HG02973 (cell line): ENCODE measurements around the gene COP1.
"Not testable (repeated sequence)": the region's sequence is repeated elsewhere in the genome, so short reads cannot be mapped to it uniquely, and the experiment has no call there.

Source experiments
- ATAC-seq: cut with Tn5 transposase; IDR thresholded peaks from one replicate; pipeline ENCODE4 v1.9.1; 2021; ENCODE audit warnings: moderate library complexity; ENCODE audit not compliant: unreplicated experiment

The COP1 gene

DNA sequence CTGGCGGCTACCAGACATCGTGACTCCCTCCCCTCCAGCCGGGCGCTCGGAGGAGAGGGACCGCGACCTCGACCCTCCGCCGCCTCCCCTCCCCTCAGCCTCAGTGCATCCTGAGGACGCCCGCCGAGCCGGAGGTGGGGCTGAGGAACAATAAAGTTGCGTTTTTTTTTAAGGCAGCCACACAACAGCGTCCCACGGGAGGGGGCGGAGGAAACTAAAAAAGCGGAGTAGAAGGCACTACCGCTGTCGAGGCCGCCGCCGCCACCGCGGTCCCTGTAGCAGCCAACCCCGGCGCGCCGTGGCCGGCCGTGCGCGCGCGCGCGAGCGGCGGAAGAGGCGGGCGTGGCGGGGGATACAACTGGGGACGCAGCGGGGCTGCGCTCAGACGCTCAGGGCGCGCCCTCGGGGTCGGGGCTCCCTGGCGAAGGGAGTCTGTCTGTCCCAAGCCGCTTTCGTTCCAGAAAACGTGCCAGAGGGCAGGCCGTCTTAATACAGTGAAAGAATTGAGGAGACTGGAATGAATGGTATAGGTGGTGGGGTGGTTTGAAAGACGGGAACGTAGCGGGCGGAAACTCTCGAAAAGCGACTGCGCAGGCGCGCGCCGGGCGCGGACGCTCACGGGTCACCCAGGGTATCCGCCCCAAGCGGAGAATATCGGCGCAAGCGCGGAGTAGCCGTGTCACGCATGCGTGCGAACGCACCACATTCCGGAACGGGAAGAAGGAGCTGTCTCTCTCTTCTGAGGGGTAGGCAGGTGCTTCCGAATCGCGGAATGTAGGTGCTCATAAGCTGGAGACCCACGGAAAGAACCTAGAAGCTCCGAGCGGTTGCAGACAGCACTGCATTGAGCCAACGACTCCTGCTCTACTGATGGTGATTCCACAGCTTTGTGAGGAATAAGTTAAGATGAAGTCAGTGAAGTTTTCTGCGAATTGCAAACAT, at the start of gene COP1:
Gene COP1, minus strand, starts transcription at position 326 of the 942 bp plus-strand sequence. Its CDS starts 308 bp downstream, at position 18.
- ATAC-seq, result peak; percentile 78

DNA sequence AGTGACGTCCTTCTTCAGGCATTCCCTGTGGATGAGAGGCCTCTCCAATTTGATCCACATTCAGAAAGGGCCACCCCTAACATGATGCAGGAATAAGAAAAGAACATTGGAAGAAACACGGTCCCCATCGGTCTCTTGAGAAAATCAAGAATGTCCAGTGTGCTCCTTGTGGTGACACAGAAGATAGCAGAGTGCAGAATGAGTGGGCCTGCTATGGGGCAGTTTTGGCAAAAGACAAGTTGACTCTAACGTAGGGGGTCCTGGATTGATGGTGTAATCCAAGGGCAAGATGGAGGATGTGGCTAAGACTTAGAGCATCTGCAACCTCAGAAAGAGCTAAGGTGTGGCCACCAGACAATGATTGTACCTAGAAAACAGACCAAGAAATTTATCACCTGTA, 45.1 kb upstream of the COP1 start:
- no peak for ATAC-seq

DNA sequence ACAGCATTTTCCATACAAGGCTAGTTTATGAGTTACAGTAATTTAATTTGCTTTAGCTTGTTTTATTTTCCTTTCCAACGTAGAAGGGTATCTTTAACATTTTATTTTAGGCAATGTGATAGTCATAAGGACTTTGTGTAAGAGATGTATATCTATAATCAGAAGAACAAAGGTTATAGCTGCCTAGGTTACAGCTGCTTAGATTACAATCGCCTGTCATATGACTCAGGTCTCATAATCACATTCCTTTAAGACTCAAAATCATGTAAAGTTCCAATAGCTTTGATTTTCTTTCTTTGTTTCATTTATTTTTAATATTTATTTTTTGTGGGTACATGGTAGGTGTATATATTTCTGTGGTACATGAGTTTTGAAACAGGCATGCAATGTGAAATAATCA, 37.8 kb upstream of the COP1 start:
- no peak for ATAC-seq

DNA sequence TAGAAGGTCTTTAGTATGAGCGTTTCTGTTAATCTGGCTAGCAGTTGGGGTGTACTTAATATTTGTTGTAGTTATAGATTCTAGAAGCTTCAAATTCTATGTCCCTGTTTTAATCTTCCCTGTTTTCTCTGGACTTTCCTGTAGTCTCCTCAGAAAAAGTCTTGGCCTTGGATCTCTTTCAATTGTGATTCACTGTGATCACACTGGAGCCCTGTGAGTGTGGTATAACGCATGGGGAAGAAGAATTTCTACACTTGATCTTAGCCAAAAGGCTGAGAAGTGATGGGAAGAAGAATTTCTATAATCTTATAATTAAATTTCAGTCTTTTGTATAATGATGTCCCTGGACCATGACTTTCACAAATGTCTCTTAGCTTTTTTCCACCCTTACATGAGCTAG, 36.7 kb upstream of the COP1 start:
- ATAC-seq, result no peak

DNA sequence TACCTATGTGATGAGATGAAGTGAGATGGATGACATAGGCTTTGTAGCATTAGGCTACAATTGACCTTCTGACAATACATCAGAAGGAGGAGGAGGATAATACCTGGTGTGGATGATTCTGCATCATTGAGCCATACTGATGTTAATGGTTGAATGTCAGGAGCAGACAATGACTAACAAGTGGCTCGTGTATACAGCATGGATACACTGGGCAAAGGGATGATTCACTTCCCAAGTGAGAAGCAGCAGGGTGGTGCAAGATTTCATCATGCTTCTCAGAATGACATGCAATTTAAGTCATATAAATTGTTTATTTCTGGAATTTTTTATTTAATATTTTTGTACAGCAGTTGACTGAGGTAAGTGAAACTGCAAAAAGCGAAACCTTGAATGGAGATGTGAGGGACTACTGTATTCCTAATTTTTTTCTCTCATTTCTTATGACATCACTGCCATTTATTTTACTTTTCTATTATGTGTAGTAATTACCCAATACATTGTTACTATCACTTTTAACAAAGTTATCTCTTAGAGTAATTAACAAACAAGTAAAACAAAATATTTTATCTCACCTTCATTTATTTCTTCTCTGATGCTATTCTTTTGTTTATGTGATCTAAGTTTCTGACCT, 34.4 kb upstream of the COP1 start:
- ATAC-seq, result no peak

DNA sequence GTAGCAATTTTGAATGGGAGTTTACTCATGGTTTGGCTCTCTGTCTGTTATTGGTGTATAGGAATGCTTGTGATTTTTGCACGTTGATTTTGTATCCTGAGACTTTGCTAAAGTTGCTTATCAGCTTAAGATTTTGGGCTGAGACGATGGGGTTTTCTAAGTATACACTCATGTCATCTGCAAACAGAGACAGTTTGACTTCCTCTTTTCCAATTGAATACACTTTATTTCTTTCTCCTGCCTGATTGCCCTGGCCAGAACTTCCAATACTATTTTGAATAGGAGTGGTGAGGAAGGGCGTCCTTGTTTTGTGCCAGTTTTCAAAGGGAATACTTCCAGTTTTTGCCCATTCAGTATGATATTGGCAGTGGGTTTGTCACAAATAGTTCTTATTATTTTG, 26.6 kb upstream of the COP1 start:
- not testable (repeated sequence) for ATAC-seq

DNA sequence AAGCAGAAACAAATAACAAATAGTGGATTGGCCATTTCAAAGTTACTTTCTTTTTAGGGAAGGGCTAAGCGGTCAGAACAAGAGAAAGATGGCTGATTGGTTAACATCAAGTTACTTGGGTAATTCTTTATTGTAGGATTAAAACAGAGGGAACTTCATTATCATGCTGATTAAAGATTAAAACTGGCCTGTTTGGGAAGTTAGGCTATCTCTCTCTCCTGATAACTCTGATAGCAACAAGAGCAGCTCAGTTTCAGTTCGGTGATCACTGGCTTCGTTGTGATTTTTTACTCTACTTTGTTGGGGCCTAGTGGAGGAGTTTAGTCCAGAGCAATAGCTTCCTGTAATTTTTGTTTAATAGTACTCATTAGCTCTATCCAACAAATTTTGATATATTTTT, 20.5 kb upstream of the COP1 start:
- no peak for ATAC-seq

DNA sequence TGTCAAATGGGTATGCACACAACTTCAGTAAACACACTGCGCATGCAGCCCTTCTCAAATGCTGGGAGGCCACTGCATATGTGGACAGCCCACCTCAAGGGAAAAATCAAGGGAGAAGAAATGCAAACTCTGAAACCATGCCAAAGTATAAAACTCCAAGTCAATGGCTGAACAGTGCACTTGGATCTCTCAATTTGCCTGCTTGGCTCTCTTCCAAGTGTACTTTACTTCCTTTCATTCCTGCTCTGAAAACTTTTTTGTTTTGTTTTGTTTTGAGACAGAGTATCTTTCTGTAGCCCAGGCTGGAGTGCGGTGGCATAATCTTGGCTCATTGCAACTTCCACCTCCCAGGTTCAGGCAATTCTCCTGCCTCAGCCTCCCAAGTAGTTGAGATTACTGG, 18.8 kb upstream of the COP1 start:
- ATAC-seq, result no peak

DNA sequence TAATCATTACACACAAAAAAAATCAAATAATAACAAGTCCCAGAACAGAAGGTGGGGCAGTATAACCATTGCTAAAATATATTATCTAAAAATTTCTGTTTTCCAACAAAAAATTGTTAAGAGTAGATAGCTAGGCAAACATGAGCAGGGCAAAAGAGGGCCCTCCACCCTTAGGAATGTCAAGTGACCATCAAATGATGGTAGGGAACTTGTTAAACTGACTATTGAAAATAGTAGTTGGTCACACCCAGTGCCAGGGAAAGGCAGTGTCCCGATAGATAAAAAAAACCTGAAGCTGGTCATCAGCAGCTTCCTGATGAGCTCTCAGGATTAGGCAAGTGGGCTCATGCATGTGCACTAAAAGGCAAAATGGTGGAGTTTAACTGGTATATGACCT, 18.4 kb upstream of the COP1 start:
- ATAC-seq, result no peak

DNA sequence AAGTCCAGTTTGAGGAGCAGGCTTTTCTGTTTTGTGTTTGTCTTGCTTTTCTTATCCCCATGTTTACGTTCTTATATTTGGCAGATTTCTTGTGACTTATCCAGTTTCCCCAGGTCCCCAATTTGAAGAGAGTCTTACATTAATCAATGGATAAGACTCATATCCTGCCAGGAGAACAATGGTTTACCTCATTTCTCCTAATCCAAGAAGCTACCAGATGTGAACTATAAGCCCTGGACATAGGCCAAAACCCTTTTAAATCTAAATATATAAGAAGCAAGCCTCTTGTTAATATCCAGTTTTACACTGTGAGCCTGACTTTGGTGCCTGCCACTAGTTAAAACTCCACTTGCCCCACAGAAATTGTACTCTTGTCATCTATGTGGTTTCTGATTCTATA, 15.1 kb upstream of the COP1 start:
- ATAC-seq, result no peak

DNA sequence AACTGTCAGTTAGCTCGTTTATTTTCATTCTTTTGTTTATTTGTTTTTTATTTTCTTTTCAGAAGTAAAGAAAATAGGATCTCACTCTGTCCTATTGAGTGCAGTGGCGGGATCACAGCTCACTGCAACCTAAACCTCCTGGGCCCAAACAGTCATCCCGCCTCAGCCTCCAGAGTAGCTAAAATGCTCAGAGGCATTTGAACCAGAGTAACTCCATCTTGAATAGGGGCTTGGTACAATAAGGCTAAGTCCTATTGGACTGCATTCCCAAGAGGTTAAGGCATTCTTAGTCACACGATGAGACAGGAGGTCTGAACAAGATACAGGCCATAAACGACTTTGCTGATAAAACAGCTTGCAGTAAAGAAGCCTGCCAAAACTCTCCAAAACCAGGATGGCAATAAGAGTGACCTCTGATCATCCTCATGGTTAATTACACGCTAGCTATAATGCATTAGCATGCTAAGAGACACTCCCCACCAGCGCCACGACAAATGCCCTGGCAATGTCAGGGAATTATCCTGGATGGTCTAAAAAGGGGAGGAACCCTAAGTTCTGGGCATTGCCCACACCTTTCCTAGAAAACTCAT, 13.1 kb upstream of the COP1 start:
- no peak for ATAC-seq

DNA sequence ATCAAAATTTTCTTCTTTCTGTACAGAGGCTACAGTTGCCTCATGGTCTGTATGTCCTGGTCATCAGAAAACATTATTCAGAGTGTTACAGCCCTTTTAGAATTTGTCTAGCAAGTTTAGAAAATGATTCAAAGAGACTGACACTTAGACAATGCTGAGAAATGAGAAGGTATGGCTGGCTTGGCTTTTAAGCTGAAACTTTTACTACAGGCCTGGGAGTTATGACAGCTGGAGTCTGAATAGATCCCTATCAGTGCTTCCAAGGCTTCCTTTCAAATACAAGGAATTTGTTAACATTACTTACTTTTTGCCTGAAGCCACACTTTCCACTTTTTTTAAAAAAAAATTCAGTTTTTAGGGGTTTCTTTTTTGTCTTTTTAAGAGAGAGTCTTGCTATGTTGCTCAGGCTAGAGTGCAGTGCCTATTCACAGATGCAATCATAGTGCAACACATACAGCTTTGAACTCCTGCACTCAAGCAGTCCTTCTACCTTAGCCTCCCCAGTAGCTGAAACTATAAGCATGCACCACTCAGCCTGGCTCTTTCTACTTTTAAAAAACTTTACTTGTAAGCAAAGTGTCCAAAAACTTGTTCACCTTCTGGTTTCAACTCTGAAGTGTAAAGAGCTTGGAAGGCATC, 10.5 kb upstream of the COP1 start:
- ATAC-seq, result no peak

DNA sequence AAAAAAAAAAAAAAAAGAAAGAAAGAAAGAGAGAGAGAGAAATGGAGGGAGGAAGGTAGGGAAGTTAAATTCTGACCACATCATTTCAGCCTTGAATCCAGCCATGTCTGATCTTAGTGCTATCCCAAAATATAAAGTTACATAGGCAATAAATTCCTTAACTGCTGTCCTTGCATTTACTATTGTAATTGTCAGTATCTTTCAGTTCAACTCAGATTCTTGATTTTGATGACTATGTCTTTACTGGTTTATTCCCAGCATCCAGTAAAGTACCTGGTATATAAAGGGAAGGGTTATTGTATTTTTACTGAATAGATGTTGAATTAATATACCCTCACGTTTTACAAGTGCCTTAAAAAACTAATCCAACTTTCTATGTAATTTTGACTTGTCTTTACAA, 8.9 kb upstream of the COP1 start:
- no peak for ATAC-seq

DNA sequence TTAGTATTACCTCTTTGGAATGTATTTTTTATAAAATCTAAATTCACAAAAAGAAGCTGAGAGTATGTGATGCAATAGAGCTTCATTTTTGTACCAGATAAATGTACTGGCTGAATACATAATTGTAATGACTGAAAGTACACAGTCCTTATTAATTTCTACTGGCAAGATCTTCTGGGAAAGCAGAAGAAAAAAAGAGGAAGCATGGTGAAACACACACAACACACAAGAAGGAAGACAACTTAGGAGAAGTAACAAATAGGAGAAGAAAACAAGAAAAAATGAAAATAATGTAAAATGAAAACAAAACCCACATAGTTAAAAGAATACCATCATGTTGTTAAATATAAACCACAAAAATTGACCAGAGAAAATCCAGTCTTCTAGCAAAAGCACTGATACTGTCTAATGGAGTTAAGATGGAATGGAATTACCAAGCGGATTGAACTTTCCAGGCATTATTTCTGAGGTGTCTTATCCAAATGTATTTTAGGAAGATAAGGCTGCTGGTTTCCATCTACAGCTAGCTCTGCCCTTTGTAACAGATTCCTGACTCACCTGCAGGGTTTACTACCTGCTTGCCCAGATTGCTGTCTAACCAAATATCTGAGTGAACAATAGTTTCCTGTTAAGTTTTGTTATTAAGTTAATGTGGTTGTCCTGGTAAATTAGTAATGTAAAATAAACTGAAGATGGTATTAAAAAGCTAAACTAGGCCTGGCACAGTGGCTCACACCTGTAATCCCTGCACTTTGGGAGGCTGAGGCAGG, 4.5 kb upstream of the COP1 start:
- no peak for ATAC-seq

DNA sequence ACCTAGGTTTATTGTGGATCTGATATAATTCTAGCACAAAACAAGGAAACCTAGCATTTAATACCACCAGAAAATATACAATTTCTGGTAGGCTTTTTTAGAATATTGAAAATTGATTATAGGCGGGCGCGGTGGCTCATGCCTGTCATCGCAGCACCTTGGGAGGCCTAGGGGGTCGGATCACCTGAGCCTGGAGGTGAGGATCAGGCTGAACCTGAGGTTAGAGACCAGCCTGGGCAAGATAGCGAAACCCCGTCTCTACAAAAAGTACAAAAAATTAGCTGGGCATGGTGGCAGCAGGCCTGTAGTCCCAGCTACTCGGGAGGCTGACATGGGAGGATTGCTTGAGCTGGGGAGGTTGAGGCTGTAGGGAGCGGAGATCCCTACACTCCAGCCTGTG, 948 bp upstream of the COP1 start:
- ATAC-seq, result no peak

DNA sequence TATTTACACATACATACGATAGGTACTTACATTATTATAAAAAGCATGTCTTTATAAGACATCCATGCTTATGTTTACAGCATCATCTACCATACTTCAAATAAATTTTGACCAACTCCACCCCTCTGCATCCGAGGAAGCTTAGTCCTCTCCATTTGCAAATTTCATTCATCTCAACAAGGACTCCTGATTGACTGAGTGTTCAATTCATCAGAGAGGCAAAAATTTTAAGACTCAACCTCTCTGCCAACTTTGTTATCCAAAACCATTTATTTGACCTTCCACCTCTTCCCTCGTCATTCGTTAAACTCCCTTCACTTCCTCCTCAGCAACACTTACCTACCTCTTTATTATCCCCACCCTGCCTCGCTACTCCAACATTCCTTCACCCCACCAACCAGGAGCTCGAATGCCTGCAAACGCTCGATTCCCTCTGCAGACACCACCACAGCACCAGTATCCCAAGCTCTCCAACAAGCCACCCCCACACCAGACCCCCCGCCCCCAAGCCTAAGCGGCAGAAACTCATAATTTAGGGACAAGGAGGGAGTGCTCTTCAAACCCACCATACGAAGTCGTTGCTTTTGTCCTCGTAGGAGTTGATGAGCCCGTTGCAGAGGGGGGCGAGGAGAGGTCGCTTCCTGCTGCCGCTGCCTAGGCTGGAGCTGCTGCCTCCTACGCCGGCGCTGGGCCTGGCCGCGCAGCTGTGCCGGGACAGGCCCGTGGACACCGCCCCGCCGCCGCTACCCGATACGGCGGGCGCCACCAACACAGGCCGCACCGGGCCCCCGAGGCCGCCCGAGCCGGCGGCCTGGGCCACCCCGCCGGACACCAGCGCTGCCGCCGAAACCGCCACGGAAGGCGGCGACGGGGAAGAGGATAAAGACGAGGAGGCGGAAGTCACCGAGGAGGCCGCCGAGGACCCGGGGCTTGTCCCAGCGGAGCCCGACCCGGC, 803 bp downstream of the COP1 start:
- ATAC-seq, result peak; percentile 13

DNA sequence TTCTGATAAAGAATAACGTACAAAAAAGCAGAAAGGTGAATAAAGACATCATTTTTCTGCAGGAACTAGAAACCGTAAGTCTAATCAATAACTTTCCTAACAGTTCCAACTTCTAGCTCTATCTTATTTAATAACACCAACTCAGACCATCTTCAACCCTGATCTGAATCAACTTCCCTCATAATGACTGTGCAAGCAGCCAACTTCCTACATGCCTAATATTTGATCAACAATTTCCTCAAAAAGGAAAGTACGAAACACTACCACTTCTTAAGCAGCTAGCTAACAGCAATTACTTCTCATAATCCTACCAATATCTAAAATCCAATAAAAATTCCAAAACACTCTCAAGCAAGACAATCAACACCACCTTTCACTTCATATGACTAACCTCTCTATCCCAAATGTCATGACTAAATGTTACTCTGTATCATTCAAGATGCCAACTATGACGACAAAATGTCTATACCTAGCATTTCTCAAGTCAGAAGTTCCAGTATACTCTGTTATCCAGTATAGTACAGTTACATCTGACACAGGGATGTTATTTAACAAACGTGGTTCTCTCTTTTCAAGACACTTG, 1.7 kb downstream of the COP1 start:
- no peak for ATAC-seq

DNA sequence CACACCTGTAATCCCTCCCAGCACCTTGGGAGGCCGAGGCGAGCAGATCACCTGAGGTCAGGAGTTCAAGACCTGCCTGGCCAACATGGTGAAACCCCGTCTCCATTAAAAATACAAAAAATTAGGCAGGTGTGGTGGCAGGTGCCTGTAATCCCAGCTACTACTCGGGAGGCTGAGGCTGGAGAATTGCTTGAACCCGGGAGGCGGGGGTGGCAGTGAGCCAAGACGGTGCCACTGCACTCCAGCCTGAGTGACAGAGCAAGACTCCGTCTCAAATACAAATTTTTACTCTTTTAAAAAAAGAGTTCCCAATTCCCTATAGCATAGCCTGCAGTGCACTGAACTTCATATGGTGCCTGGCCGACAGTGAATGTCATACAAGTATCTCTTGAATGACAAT, 2.4 kb downstream of the COP1 start:
- ATAC-seq, result not testable (repeated sequence)

DNA sequence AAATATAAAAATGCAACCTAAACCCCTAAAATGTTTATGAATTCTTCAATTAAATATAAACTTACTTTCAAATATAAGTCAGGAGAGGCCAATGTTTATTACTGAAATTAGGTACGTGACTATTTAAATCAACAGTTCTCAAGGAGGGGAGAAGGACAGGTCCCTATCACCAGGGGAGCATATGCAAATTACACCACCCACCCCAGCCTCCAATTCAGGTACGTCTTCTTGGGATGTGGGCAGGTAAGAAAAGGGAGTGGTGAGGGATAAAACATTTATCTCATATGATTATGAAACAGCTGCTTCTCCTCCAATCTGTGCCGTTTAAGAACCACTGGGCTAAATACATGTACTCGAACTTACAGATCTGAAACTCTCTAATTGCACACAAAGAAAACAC, 3.4 kb downstream of the COP1 start:
- ATAC-seq, result no peak
